Hepatocyte (in vitro differentiated cells): ENCODE results near the gene GNAZ. TPM values are rescaled to one million over a fixed set of nuclear protein-coding genes. Genes with fewer than 3 reads are reported as not detected.

Experiments
- DNase-seq: peaks from one replicate; pipeline ENCODE4 v3.0.0-alpha.2; 2016; ENCODE audit warnings: low spot score
- H2AFZ ChIP-seq: fragments of 200-600 bp; sonication (generic); 2 replicates; pipeline ENCODE4 v1.6.0; 2016; ENCODE audit warnings: antibody characterized with exemption, mild to moderate bottlenecking
- H3K27ac ChIP-seq: fragments of 200-600 bp; sonication (generic); 2 replicates; pipeline ENCODE4 v1.5.1; 2016; ENCODE audit warnings: mild to moderate bottlenecking
- H3K27me3 ChIP-seq: fragments of 200-600 bp; sonication (generic); 2 replicates; pipeline ENCODE4 v1.6.1; 2016
- H3K36me3 ChIP-seq: fragments of 200-600 bp; sonication (generic); replicated peaks from 2 replicates; pipeline ENCODE4 v1.5.1; 2016; ENCODE audit warnings: low read depth; ENCODE audit not compliant: insufficient read depth
- H3K4me1 ChIP-seq: fragments of 200-600 bp; sonication (generic); 2 replicates; pipeline ENCODE4 v1.5.1; 2016; ENCODE audit warnings: mild to moderate bottlenecking, moderate library complexity; ENCODE audit not compliant: insufficient read depth
- H3K4me2 ChIP-seq: fragments of 200-600 bp; sonication (generic); 2 replicates; pipeline ENCODE4 v1.6.0; 2016
- H3K4me3 ChIP-seq: fragments of 200-600 bp; sonication (generic); 2 replicates; pipeline ENCODE4 v1.5.1; 2016; ENCODE audit warnings: mild to moderate bottlenecking
- H3K79me2 ChIP-seq: fragments of 200-600 bp; sonication (generic); 2 replicates; pipeline ENCODE4 v1.6.0; 2017; ENCODE audit warnings: mild to moderate bottlenecking
- H3K9me2 ChIP-seq: fragments of 200-600 bp; sonication (generic); replicated peaks from 2 replicates; pipeline ENCODE4 v1.6.0; 2017; ENCODE audit warnings: mild to moderate bottlenecking; ENCODE audit not compliant: insufficient read depth
- H3K9me3 ChIP-seq: fragments of 200-600 bp; sonication (generic); 2 replicates; pipeline ENCODE4 v1.5.1; 2016; ENCODE audit warnings: low read depth, mild to moderate bottlenecking
- H4K20me1 ChIP-seq: fragments of 200-600 bp; sonication (generic); 2 replicates; pipeline ENCODE4 v1.6.0; 2016; ENCODE audit warnings: mild to moderate bottlenecking; ENCODE audit not compliant: insufficient read depth, poor library complexity, severe bottlenecking
- CTCF ChIP-seq: fragments of 200-600 bp; sonication (generic); IDR thresholded peaks from 2 replicates; pipeline ENCODE4 v1.5.1; 2016; ENCODE audit warnings: antibody characterized with exemption, mild to moderate bottlenecking; ENCODE audit not compliant: poor library complexity
- EZH2 ChIP-seq: fragments of 200-600 bp; sonication (generic); IDR thresholded peaks from 2 replicates; pipeline ENCODE4 v1.6.1; 2016; ENCODE audit warnings: antibody characterized with exemption, mild to moderate bottlenecking, borderline replicate concordance
- EZH2phosphoT487 ChIP-seq: fragments of 200-600 bp; sonication (generic); IDR thresholded peaks from one replicate; pipeline ENCODE4 v1.6.1; 2018; ENCODE audit warnings: antibody characterized with exemption, mild to moderate bottlenecking, low read depth, moderate library complexity; ENCODE audit not compliant: unreplicated experiment, severe bottlenecking
- WGBS: methylation state at CpG from one replicate; pipeline ENCODE4 v1.1.6; 2016; ENCODE audit warnings: low lambda C conversion rate; ENCODE audit errors: missing lambda C conversion rate; 5-methylcytosine and 5-hydroxymethylcytosine counted together
- polyA plus RNA-seq: library from polyadenylated mRNA; unstranded; fragments of >200 nt; fragmentation: Nextera tagmentation; extraction: Ambion mirVana; gene quantifications from 2 replicates; pipeline ENCODE4 v1.2.1, GENCODE V29; 2016
- total RNA-seq: library from RNA; depleted of rRNA; stranded (reverse); fragments of >200 nt; gene quantifications from 2 replicates; pipeline ENCODE4 v1.2.3, GENCODE V29; 2014

The GNAZ gene
- total and polyA plus RNA-seq, 2 experiments from 2014 or later = 3.4 to 4.1 TPM

GRCh38 chr22:23166042-23166831 is 95.9 kb downstream of the GNAZ start:
- H3K9me2 ChIP-seq = no peaks in the 10 kb centered on the region
- WGBS = 61% methylated on average over 6 of the region's 6 CpGs
- no peaks in the 10 kb centered on the region for H4K20me1 ChIP-seq
- no peak overlapping the region for H3K4me3 ChIP-seq
- peaks cover 7% of the 10 kb centered on the region for H3K4me1 ChIP-seq
- H3K27ac ChIP-seq = no peak overlapping the region
- H3K36me3 ChIP-seq = no peaks in the 10 kb centered on the region
- H3K27me3 ChIP-seq = no peaks in the 10 kb centered on the region
- H3K9me3 ChIP-seq = no peaks in the 10 kb centered on the region
- no peaks in the 10 kb centered on the region for H3K79me2 ChIP-seq
- DNase-seq = no peak
- no peak overlapping the region for H2AFZ ChIP-seq
- H3K4me2 ChIP-seq = no peak overlapping the region
- TF ChIP-seq CTCF (no peak), EZH2phosphoT487 (no peak), EZH2 (no peak)

GRCh38 chr22:23166841-23167616 is 96.7 kb downstream of the GNAZ start:
- Histone ChIP-seq H3K4me2 (no peak overlapping the region), H3K79me2 (no peaks in the 10 kb centered on the region), H2AFZ (no peak overlapping the region), H3K4me3 (no peak overlapping the region), H3K36me3 (no peaks in the 10 kb centered on the region), H4K20me1 (no peaks in the 10 kb centered on the region), H3K4me1 (peaks cover 7% of the 10 kb centered on the region), H3K9me3 (no peaks in the 10 kb centered on the region), H3K27me3 (no peaks in the 10 kb centered on the region), H3K9me2 (no peaks in the 10 kb centered on the region), H3K27ac (no peak overlapping the region)
- 88% methylated on average over 10 of the region's 10 CpGs for WGBS
- DNase-seq = no peak
- no peak for TF ChIP-seq EZH2
- TF ChIP-seq EZH2phosphoT487 = no peak
- no peak for TF ChIP-seq CTCF

GRCh38 chr22:23168391-23169042 is 98.2 kb downstream of the GNAZ start:
- Histone ChIP-seq H3K27ac (no peak overlapping the region), H4K20me1 (no peaks in the 10 kb centered on the region), H3K79me2 (no peaks in the 10 kb centered on the region), H3K4me1 (peaks cover 7% of the 10 kb centered on the region), H3K27me3 (no peaks in the 10 kb centered on the region), H3K4me3 (no peak overlapping the region), H2AFZ (no peak overlapping the region), H3K36me3 (no peaks in the 10 kb centered on the region), H3K9me3 (no peaks in the 10 kb centered on the region), H3K9me2 (no peaks in the 10 kb centered on the region), H3K4me2 (no peak overlapping the region)
- 89% methylated on average over 9 of the region's 9 CpGs for WGBS
- DNase-seq = no peak
- TF ChIP-seq EZH2 (no peak), EZH2phosphoT487 (no peak), CTCF (no peak)
